Testis (tissue), 3 donors: Measurements from ENCODE around the gene SDK2. TPM values are rescaled to one million over a fixed set of nuclear protein-coding genes. Genes with fewer than 3 reads are reported as not detected.
A peak's percentile ranks its signal among the peaks of the same experiment; 100 is the strongest.

Source experiments
- DNase-seq: peaks from one replicate; pipeline ENCODE4 v3.0.0-alpha.2; 2019
- H3K27ac ChIP-seq, 2 donors: fragments of 200-600 bp; sonication (generic); one replicate each; pipeline ENCODE4 v1.5.1; 2019
- H3K27me3 ChIP-seq: fragments of 200-600 bp; sonication (generic); one replicate; pipeline ENCODE4 v1.5.1; 2019
- H3K36me3 ChIP-seq: fragments of 200-600 bp; sonication (generic); one replicate; pipeline ENCODE4 v1.5.1; 2017; ENCODE audit warnings: low read depth; ENCODE audit errors: missing control alignments
- H3K4me1 ChIP-seq: fragments of 200-600 bp; sonication (generic); one replicate; pipeline ENCODE4 v1.5.1; 2019
- H3K4me3 ChIP-seq, 2 donors: fragments of 200-600 bp; sonication (generic); one replicate each; pipeline ENCODE4 v1.5.1; 2017 to 2019
- H3K9me3 ChIP-seq: fragments of 200-600 bp; sonication (generic); one replicate; pipeline ENCODE4 v1.5.1; 2017
- POLR2A ChIP-seq: fragments of 450-650 bp; IDR thresholded peaks from one replicate; pipeline ENCODE4 v1.6.1; 2017; ENCODE audit warnings: antibody characterized with exemption, mild to moderate bottlenecking, moderate library complexity
- WGBS, 2 donors: methylation state at CpG; one replicate each; pipeline ENCODE4 v1.1.5; 2018; 5-methylcytosine and 5-hydroxymethylcytosine counted together
- intact Hi-C: fragments of 100-400 bp; cut with DNase I; formaldehyde crosslinking; loops from one replicate; pipeline ENCODE4 v1.15.1; 2023; ENCODE audit warnings: low total_unique reads
- polyA plus RNA-seq: library from polyadenylated mRNA; stranded (reverse); fragments of 350-450 nt; fragmentation: Illumina TruSeq; extraction: RNeasy Lipid Tissue Mini Kit (QIAGEN cat#74804); gene quantifications from one replicate; pipeline ENCODE4 v1.2.3, GENCODE V29; 2014; ENCODE audit warnings: low read depth, low replicate concordance; ENCODE audit not compliant: insufficient read depth
- total RNA-seq, 2 donors: library from RNA; depleted of rRNA; stranded (reverse); fragments of >200 nt; gene quantifications; one replicate each; pipeline ENCODE4 v1.2.3, GENCODE V29; 2016
- TF ChIP-seq, protein P1 (sequence below), 3 experiments: fragments of 450-650 bp in 2 of 3; fragments of 200-600 bp in 1 of 3; sonication (generic) in 1 of 3; IDR thresholded peaks; one replicate each; pipeline ENCODE4 v1.5.1; 2016 to 2019; ENCODE audit warnings: antibody characterized with exemption in 3 of 3, mild to moderate bottlenecking in 2 of 3, moderate library complexity in 1 of 3

The SDK2 gene
- total and polyA plus RNA-seq, 3 donors from 2014 or later = 36.9 to 63.4 (median 55.4) TPM

GRCh38 chr17:73354423-73355284 lies 289.6 kb downstream of the SDK2 start:
- Histone ChIP-seq H3K27ac (no peak overlapping the region), H3K4me1 (peaks cover 5% of the 10 kb centered on the region), H3K9me3 (no peaks in the 10 kb centered on the region), H3K27me3 (no peaks in the 10 kb centered on the region), H3K36me3 (no peaks in the 10 kb centered on the region), H3K4me3 (no peak overlapping the region)
- intact Hi-C loops = no loop called here
- TF ChIP-seq, protein P1, sequence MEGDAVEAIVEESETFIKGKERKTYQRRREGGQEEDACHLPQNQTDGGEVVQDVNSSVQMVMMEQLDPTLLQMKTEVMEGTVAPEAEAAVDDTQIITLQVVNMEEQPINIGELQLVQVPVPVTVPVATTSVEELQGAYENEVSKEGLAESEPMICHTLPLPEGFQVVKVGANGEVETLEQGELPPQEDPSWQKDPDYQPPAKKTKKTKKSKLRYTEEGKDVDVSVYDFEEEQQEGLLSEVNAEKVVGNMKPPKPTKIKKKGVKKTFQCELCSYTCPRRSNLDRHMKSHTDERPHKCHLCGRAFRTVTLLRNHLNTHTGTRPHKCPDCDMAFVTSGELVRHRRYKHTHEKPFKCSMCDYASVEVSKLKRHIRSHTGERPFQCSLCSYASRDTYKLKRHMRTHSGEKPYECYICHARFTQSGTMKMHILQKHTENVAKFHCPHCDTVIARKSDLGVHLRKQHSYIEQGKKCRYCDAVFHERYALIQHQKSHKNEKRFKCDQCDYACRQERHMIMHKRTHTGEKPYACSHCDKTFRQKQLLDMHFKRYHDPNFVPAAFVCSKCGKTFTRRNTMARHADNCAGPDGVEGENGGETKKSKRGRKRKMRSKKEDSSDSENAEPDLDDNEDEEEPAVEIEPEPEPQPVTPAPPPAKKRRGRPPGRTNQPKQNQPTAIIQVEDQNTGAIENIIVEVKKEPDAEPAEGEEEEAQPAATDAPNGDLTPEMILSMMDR (IDR thresholded peaks at IDR 0.05) = no peak
- no peak for TF ChIP-seq POLR2A
- no peak for DNase-seq
- WGBS, 2 donors = 88 to 93% methylated on average over 20 to 21 of the region's 21 CpGs

DNA sequence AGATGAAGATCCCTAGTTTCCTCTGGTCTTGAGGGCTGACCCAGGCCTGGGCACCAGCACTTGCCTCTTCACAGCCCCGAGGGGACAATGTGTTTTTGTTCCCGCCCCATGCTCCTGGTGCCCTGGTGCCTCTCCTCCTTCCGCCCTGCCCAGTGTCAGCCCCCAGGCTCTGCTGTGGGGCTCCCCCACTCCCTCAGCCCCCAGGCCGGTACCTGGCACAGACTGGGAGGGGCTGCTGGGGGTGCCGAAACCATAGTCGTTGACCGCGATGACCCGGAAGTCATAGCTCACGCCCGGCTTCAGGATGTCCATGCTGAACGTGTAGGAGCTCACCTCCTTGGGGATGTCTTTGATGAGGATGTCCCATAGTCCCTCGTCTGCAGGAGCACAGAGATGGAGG lies 292.0 kb downstream of the SDK2 start:
- Histone ChIP-seq H3K27me3 (no peaks in the 10 kb centered on the region), H3K27ac (no peak overlapping the region), H3K4me1 (peaks cover 22% of the 10 kb centered on the region), H3K9me3 (no peaks in the 10 kb centered on the region), H3K4me3 (no peak overlapping the region), H3K36me3 (no peaks in the 10 kb centered on the region)
- intact Hi-C loops = no loop called here
- TF ChIP-seq, protein P1 (IDR thresholded peaks at IDR 0.05) = no peak
- TF ChIP-seq POLR2A = no peak
- WGBS, 2 donors = 90 to 92% methylated on average over 4 to 13 of the region's 13 CpGs
- DNase-seq = no peak

DNA sequence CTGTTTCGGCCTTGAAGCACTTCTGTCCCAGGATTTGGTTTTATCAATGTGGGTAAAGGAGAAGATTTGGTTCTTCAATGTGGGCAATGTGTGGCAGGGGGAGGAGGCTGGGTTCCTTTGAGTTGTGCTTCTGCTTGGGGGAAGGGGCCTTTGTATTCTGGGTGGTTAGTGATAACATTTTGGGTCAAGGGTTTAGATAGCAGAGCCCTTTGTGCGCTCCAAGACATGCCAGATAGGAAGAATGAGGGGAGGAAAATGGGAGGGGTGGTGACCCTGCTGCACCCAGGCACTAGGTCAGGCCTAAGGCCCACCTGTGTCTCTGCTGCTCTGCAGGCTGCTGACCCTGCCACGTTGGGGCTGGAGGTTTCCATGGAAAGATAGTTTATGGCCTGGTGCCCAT lies 292.5 kb downstream of the SDK2 start:
- no peak for TF ChIP-seq POLR2A
- TF ChIP-seq, protein P1 (IDR thresholded peaks at IDR 0.05) = no peak
- H3K36me3 ChIP-seq = no peaks in the 10 kb centered on the region
- intact Hi-C loops = no loop called here
- peaks cover 27% of the 10 kb centered on the region for H3K4me1 ChIP-seq
- H3K9me3 ChIP-seq = no peaks in the 10 kb centered on the region
- H3K27me3 ChIP-seq = no peaks in the 10 kb centered on the region
- H3K27ac ChIP-seq = no peak overlapping the region
- 69 to 80% methylated on average over 1 to 3 of the region's 3 CpGs for WGBS, 2 donors
- DNase-seq = no peak
- no peak overlapping the region for H3K4me3 ChIP-seq

GRCh38 chr17:73350864-73351263 lies 293.4 kb downstream of the SDK2 start:
- intact Hi-C loops = no loop called here
- TF ChIP-seq POLR2A = no peak
- TF ChIP-seq, protein P1 (IDR thresholded peaks at IDR 0.05) = no peak
- H3K4me3 ChIP-seq = no peak overlapping the region
- H3K27ac ChIP-seq = no peak overlapping the region
- no peaks in the 10 kb centered on the region for H3K27me3 ChIP-seq
- H3K36me3 ChIP-seq = no peaks in the 10 kb centered on the region
- peaks cover 27% of the 10 kb centered on the region for H3K4me1 ChIP-seq
- 96 to 98% methylated on average over 5 of the region's 5 CpGs for WGBS, 2 donors
- no peak for DNase-seq
- H3K9me3 ChIP-seq = no peaks in the 10 kb centered on the region

DNA sequence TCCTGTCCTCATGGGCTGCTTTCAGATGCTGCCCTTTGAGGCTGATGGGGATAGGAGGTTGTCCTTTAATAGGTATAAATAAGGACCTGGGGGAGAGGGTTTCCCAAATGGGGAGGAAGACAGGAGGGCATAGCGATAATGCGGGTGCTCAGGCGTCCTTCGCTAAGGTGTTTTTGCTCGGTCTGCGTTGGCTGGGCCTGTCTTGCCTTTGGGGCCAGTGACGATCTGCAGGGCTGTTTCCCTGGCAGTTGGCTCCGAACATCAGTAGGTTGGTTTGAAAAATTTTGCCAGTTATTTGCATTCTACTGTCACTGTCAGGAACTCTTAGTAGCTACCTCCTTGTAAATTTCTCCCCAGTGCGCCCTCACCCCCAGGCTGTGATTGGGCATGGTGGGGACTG lies 294.6 kb downstream of the SDK2 start:
- H3K4me3 ChIP-seq = no peak overlapping the region
- H3K4me1 ChIP-seq = peaks cover 27% of the 10 kb centered on the region
- peak overlapping the region in 1 of 2 donors; percentile 39 for H3K27ac ChIP-seq
- DNase-seq = no peak
- intact Hi-C loops = no loop called here
- H3K9me3 ChIP-seq = no peaks in the 10 kb centered on the region
- WGBS, 2 donors = 98 to 99% methylated on average over 9 of the region's 9 CpGs
- TF ChIP-seq, protein P1 (IDR thresholded peaks at IDR 0.05) = no peak
- TF ChIP-seq POLR2A = no peak
- no peaks in the 10 kb centered on the region for H3K27me3 ChIP-seq
- H3K36me3 ChIP-seq = no peaks in the 10 kb centered on the region
